GM18873 (cell line): ENCODE measurements around the gene SLC51B.
"Not testable (repeated sequence)": the region's sequence is repeated elsewhere in the genome, so short reads cannot be mapped to it uniquely, and the experiment has no call there.

Experiments
- ATAC-seq: cut with Tn5 transposase; IDR thresholded peaks from one replicate; pipeline ENCODE4 v1.9.1; 2021; ENCODE audit warnings: mild to moderate bottlenecking, moderate library complexity, moderate number of reproducible peaks; ENCODE audit not compliant: unreplicated experiment, low FRiP score

Gene SLC51B

DNA sequence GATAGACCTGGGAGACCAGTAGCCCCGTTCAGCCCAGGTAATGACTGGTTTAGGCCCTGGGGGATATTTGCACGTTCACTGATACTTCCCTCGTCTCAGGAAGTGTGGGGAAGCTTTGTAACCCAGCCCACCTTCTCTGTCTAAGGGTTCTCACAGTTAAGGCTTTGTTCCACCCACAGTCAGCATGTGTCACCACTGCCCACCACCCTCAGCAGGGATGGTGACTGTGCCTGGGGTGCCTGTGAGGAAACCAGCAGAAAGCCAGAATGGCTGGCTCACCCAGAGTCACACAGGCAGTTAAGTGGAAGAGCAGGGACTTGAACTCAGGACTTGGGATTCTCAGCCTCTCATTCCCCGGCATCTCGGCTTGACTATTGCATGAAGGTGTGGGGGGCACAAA lies 36.6 kb downstream of the SLC51B start:
- no peak for ATAC-seq

DNA sequence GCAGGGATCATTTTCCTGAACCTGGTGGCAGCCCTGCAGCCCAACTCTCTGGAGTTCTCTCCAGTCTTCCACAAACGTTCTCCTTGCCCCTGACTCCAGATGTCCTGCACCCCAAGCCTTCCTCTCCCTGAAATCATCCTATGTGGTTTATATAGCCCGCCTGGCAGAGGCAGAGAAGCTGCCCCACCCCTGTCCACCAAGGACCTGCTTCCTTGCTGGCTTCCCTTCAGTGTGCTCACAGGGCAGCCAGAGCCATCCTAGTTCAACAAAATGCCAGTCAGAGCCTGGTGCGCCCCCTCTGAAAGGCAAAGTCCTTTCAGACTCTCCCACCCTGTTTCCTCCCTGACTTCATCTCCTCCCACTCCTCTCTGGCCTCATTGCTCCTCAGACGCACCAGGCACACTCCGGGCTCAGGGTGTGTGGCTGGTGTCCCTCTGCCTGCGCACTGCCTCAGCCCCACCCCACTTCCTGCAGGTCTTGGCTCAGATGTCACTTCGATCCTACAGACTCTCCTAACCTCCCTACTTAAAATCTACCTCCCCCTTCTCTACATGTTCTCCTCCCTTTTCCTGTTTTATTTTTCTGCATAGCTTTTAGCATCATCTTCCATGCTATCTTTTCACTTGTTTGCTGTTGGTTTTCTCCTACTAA lies 37.2 kb downstream of the SLC51B start:
- ATAC-seq, result no peak

DNA sequence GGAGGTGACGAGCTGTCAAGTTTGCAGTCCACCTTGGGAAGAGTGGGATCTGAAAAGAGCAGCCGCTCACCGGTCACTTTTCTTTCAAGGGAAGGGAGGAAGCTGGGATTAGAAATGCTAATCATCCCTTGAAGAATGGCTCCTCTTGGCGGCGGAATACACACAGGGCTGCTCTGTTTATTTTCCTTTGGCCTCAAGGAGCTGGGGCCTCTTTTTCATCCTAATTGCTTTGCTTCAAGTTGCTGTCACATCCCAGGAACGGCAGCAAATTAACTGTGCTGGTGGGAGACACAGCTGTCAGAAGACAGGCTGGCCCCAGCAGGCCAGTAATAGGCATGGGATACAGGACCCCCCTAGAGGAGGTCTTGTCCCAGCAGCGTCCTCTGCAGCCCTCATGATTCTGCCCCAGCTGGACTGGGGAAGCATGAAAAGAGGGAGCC lies 38.1 kb downstream of the SLC51B start:
- ATAC-seq, result no peak

DNA sequence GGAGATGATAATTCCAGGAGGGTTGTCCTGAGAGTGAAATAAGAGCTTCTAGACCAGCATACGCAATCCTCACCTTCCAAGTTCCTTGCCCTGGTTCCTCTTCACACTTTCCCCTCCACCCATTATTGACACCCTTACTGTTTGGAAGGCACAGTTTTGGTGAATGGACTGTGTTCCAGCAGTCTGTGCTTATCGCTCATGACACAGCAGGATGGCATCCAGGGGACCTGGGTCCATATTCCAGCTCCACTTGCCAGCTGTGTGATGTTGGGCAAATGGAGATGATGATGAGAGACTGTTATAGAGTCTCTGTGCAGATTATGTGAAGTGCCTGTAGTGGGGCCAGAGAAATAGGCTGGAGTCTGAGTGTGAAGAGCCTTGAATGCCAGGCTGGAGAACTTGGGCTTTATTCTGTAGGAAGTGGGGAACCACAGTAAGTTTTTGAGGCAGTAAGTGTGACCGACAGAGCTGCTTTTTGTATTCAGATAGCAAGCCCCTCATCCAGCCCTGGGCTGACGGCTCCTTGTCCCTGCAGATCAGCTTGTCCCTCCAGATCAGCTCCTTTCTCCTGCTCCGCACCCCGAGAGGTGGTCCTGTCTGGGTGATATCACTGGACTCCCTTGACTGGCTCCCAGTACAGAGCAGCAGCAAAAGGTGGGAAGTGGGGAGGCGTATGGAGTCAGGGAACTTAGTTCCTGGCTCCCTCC lies 39.5 kb downstream of the SLC51B start:
- no peak for ATAC-seq

DNA sequence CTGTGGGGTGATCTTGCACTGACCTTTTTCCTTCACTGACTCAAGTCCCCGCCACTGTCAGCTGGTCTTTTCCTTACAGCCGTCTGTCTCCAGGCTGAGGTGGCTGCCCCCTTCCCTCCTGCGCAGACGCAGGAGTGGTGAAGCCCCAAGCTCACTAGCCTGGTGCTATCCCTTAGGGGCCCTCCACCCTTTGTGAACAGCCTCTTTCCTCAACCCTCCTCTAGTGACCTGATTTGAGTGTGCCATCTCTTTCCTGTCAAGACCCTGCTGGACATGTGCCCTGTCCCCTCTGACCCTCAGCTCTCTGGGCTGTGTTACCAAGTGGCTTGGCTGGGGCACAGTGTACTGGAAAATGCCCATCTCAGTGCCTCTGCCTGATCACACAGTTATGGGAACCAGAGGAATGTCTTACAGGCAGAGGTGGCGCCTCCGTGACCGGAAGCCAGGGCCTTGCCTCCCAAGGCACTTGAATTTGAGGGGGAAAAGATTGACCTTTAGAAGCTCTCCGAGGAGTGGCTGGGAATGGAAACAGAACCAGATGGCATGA lies 40.1 kb downstream of the SLC51B start:
- no peak for ATAC-seq

DNA sequence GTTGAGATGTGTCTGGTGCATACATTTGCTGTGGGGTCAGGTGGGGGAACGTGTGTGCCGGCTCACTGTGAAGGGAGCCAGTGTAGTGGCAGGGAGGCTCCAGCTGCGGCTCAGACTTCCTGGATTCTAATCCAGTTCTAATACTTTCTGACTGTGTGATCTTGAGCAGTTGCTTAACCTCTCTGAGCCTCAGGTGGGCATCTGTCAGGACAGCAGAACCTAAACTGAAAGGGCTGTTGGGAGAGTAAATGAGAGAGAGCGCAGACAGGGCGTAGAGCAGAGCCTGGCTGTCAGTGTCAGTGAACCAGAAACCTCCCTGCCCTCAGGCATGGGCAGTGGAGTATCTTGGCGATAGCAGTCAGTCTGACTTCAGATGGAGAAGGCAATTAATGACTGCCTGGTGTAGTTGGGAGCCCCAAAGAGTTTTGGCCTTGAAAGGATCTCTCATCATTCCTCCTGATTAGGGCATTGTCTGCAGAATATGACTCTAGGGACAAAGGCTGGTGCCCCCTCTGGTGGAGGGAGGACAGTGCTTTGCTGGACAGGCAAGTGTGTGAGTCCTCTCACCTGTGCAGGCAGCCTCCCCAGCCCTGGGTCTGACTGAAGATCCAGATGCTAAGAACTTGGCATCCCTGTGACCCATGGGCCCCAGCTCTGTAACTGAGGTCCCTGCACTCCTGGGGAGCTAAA lies 40.9 kb downstream of the SLC51B start:
- no peak for ATAC-seq

DNA sequence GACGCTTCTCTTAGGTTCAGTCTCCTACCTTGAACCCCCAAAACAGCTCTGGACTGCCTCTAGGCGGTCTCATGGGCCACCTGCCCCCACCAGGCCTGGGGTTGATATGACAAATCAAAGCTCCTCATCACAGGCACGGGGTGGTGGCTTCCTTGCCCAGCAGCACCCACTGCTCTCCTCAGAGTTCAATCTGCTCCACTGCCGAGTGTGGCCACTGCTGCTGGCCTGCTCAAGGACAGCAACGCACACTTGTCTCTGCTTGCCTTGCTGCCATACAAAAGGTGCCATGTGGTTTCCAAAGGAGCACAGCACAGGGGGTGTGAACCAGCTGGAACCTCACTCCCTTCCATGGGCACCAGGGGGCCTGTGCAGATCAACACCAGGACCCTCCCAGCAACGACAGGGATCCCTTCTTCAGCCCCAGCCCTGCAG lies 41.5 kb downstream of the SLC51B start:
- ATAC-seq, result no peak

DNA sequence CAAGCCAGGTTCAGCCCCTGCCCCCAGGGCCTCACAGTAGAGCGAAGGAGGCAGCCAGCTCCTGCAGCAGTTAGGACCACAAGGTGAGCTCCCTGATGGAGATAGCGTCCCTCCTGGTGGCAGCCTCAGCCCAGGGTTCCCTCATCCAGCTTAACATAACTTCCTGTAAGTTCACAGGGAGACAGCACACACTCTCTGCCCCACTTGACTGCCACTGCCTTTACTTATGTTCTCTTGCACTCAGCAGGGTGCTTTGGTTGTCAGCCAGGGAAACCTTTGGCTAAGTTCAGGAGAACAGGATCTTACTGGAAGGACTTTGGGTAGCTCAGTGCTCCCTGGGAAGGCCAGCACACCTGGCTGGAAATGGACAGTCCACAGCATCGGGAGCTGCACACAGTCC lies 42.2 kb downstream of the SLC51B start:
- ATAC-seq, result no peak

DNA sequence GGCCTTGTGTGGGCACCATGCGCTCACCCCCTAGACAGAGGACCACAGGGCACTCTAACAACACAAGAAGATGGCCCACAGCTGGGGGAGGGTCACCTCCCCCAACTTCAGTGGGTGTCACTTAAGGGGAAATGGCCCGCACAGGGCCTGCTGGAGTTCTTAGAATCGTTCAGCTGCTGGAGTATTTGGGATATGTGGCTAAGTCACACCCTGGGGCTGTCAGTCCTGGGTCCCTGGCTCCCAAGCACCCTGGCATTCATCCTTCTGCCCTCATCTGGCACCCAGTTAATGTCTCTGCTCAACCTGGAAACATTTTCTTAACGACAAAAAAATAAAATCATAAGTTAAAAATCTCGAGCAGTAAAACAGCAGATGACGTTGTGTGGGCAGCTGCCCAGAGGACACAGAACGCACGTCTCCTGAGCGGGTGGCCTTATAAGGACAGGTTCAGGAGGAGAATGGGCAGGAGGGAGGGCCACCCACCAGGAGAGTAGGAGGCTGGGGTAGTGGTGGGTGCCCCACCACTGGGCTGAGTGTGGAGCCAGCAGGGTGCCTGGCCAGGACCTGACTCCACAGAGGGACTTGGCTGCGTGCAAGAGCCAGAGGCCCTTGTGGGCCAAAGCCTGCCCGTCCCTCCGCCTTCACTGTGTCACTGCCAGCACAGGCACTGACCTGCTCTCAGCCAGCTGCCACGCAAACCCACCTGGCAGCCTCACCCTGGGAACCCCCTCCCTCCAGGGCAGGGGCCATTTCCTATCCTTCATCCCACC lies 42.9 kb downstream of the SLC51B start:
- no peak for ATAC-seq

DNA sequence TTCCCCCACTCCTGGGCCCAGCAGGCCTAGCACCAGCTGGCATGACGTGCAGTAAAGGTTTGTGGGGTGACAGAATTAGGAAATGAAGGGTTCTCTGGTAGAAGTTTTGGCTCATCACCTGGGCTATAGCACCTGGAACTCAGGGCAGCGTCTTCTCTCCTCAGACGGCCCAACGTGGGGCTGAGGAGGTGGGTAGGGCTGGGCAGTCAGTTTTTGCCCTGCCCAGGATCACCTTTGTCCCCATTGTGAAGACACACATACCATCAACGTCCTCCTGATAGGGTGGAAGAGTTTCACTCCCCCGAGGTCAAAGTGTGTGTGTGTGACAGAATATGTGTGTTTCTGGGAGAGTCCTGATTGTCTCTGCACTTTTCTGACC lies 43.4 kb downstream of the SLC51B start:
- ATAC-seq, result no peak

DNA sequence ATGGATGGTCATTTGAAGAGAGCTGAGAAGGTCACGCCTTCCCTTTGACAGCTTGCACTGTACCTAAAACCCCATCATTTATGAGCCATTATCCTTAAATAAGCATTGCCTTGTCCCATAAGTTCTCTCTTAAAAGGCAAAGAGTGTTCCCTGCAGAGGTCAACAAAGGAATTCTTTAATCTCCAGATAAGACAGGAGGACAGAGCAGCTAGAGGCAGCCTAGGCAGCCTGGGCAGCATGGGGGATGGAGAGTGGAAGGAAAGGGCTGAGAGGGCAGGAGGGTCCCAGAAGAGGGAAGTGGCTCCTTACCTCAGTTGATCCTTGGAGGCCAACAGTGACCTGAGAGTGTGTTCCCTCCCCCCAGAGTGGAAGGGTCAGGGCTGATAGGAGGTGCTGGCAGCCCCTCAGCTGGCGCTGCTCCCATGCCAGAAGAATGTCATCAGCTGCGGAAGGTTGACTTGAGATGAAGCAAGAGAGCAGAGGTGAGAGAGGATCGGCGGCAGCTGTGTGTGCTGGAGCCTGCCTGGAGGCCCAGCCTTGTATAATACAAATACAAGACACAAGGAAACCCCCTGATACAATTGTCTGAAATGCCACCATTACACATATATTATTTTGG lies 44.1 kb downstream of the SLC51B start:
- no peak for ATAC-seq

DNA sequence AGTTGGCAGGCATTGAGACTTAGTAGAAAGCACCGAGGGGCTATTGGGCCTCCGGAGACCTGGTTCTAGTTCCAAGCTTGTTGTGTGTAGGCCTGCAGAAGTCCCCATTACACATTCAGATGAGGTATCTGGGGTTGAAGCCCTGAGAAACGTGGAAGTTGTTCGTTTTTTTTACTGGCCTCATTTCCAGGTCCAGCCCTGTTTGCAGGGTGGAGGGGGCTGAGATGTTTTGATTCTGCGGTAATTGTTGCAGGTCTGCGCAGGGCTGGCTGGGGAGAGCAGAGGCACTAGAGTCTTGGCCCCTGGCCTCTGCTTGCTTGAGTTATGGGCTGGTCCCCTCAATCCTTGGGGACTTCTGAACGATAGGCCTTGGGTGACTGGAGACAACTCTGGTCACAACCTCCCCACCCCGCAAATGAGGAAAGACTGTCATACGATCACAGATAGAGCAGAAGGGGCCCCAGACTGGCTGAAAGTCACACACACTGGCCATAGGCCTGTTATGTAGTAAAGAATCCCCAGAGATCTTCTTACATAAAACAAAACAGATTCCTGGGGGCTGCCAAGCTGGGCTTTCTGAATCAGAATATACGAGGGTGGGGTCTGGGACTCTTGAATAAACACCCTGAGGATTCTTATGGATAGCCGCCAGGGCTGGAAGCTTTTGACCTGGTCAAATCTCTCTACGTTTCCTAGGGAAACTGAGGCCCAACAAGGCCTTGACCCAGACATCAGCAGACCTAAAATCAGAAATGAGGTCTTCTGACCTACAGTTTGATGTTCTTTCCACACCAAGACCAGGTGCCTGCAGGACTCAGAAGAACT lies 47.0 kb downstream of the SLC51B start:
- no peak for ATAC-seq

DNA sequence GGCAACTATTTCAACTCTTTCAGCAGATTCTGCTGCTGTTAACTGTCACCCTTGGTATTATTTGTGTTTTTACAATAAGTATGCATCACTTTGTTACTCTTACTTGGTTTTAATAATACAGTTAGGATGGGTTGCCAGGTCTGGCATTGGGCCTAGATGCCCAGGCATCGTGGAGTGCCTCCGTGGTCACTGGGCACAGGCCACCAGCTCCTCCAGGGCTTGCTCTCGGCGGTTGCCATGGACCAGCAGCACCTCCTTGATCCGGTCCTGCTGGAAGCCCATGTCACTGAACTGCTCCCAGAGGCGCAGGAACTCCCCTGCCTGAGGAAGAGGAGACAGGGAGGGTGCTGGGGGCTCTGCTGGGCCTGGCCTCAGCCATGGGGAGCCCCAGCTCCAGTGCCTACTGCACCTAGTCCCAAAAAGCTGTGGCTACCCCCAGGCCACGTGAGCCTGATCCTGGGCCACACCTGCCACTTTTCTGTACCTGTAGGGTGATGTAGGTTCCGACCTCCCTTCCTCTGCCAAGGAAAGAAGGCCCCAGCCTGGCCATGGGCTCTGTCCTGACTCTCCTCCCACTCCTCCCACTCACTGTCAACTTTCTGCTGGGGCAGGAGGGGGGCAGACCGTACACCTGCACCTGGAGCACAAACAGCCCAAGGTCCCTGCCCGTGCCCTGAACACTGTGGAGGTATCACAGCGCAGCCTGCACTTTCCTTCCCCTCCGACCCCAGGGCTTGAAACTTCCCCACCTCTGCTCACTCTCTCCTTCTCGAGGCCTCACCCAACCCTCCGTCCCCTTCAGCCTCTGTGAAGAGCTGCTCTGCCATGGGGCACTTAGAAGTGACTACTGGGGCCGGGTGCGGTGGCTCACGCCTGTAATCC lies 48.0 kb downstream of the SLC51B start:
- no peak for ATAC-seq

DNA sequence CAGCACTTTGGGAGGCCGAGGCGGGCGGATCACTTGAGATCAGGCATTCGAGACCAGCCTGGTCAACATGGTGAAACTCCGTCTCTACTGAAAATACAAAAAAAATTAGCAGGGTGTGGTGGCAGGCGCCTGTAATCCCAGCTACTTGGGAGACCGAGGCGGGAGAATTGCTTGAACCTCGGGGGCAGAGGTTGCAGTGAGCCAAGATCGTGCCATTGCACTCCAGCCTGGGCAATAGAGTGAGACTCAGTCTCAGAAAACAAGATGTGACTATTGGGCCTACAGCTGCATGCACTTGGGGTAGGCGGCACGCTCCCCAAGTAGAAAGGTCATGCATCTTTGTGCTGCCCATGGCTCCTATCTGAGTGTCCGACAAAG lies 48.6 kb downstream of the SLC51B start:
- ATAC-seq, result not testable (repeated sequence)

DNA sequence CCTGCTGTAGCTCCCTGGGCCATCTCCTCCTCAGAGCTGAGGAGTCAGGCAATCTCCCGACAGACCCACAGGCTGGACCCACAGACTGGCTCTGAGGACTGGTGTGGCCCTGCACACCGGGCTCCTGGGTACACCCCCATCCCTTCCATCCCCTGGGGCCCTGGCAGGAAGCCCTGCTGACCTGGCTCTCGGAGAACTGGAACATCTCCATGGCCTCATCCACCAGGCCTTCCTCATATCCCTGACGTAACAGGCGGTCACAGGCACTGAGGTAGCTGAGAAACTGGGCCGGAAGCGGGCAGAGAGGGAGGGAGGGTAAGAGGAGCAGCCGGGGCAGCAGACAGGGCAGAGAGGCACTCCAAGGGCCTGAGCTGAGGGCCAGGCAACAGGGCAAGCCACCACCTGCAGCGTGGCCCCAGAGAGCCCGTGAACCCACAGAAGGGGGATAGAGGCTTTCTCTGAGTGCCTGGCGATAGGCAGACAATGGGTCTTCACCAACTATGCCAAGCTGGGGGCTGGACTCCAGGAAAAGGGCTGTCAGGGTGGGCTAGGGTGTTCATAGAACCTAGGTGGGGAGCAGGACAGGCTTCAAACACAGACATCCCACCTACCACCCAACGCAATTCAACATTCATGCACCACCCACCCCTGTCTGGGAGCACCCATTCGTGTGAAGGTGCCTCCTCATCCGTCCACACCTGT lies 49.3 kb downstream of the SLC51B start:
- no peak for ATAC-seq

DNA sequence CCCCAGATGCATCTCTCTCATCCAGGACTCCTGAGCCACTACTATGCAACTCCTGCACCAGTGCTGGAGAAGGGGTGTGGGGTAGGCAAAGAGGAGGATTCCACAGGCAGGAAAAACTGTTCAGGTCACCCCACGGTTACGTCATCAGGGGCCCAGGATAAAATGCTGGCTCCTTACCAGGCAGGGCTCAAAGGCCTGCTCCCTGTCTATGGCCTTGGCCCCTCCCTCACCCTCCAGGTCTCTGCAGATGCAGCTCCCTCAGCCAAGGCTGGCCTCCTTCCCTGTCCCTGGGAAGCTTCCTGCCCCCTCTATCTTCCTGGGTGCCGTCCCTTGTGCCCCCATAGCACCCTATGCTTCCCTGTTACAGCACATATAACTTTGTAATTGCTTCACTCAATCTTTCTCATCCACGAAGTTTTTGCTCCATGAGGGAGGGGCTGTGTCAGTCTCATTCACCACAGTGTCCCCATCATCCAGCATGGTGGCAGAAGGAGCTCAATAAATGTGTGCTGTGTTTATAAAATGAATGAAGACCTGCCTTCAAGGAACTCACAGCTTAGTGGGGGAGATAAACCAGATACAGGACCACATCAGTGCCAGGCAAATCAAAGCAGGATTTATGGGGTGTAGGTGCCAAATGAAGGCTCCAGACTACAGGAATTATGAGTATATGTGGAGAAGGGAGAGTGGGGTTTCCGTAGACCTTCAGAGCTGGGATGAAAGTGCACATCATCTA lies 50.0 kb downstream of the SLC51B start:
- ATAC-seq, result no peak

DNA sequence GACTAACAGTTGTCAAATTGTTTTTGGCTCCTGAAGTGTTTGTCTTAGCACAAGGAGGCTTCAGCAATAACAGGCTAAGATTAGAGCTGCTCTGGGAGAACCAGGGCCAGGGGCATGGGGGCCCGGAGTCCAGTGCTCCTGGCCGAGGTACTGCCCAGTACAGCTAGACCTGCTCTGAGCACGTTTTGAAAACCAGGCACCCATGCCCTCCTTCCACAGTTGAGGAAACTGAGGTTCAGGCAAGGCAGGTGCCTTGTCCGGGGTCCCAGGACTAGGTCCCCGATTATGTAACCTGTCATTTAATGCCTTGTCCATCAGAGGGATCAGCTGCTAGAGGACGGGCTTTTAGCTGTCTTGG lies 50.5 kb downstream of the SLC51B start:
- ATAC-seq, result no peak
